Amniotic epithelial cell (primary cell): ENCODE measurements around the gene STARD3.

Experiments
- DNase-seq: peaks from one replicate; pipeline ENCODE4 v3.0.0-alpha.2; 2010; ENCODE audit warnings: low read depth

The STARD3 gene

DNA sequence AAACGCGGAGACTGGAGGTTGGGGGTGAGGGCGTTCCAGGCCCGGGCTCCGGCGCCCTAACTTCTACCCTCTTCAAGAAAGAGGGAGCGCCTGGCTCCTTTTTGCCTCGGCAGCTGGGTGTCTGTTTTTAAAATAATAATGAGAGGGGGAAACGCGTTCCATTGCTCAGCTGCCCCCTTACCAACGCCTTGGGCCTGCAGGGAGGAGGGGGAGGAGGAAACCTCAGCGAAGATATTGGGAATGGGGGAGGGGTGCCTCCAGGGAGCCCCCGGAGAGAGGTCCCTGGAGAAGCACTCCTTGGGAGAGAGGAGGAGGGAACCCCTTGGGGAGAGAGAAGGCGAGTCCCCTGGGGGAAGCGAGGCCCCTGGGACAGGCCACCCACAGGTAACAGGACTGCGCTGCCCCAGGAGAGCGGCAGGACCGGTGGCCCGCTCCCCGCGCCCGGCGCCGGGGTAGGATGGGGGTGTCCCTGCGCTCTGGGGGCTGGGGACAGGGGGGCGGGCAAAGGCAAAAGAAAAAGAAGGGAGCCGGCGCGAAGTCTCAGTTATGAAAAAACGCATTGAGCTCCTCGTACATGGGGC is 31.9 kb upstream of the STARD3 start:
- DNase-seq, result no peak

GRCh38 chr17:39605492-39606433 is 31.2 kb upstream of the STARD3 start:
- DNase-seq, result peak; percentile 10

GRCh38 chr17:39606434-39607056 is 30.4 kb upstream of the STARD3 start:
- DNase-seq, result no peak

- DNase-seq, result no peak
Observed at GRCh38 chr17:39607057-39607850, 29.7 kb upstream of the STARD3 start.

DNA sequence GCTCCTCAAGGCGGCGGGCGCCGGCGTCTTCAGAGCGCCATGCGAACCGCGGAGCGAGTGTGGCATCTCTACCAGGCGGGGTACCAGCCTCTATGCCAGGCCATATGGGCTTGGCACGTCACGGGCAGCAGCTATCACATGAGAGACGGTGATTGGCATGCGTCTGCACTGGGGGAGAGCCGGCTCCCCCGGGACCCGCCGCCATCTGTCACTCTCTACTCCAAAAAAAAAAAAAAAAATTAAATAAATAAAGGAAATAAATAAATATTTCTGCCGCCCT is 29.2 kb upstream of the STARD3 start, which contains the start of gene NEUROD2:
Gene NEUROD2, minus strand, starts transcription at position 70 of the 280 bp plus-strand sequence. CDS start 1,321 bp downstream, outside the sequence.
- DNase-seq, result no peak

DNA sequence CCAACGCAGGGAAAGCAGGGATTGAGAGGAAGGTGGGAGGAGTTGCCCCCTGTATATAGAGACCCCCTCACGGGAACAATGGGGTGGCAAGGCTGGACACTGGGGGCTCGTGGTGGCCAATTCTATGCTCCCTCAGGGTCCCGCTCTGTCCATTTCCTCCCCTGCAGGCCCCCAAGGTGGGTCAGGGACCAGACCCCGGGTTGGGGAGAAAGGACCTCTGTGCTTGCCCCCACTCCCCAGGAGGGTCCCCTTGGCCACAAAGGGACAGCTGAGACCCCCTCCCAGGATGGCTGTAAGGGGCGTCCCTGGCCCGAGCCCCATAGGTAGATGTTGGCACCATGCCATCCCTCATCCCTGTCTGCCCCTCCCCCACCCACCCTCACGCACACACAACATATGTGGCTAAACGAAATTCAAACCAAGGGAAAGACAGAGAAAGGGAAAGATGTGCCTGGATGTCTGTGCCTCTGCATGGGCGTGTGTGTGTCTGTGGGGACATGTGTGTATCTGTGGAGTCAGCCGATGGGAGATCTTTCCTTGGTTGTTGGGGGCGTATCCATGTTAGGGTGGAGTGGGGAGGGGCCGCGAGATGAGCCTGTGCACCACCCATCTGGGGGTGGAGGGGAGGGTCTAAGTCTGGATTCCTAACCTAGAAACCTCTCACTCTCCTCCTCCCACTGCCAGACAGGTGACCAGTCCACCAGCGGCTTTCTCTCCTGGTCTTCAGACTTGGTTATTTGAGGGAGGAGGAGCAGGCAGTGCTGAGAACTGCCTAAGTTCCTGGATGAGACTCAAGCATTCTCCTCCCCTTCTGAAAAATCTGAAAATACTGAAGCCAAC is 28.6 kb upstream of the STARD3 start:
- DNase-seq, result no peak

GRCh38 chr17:39609416-39610025 is 27.4 kb upstream of the STARD3 start:
- no peak for DNase-seq

DNA sequence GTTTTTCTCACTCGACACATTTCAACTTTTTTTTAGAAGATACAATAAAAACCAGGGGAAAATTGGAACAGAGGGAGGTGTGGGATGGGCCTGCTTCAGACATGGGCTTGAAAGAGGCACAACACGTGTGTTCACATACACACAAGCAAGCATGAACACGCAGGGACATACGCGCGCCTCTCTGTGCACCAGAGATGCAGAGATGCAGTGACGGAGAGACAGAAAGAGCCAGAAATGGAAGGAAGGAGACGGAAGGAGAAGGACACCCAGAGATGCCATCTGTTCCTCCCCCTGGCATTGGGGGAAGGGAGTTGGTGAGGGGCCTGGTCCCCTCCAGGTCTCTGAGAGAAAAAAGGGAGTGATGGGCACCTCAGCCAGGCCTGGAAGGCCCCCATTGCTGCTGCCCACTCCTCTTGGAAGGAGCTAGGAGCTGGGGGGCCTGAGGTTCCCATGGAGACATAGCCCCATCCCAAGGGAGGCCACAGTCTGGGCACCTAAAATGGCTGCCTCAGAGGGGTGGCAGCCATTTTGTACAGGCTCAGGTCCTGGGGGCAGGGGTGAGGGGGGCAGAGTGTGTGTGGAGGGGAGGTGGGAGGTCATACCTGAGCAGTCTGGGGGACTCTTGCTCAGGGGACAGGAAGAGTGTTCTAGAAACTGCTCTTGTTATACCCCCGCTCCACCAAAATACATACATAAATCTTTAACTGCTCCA is 25.4 kb upstream of the STARD3 start:
- no peak for DNase-seq

GRCh38 chr17:39612291-39612894 is 24.6 kb upstream of the STARD3 start:
- DNase-seq, result no peak

- no peak for DNase-seq
Observed at GRCh38 chr17:39612935-39613464, 23.9 kb upstream of the STARD3 start.

GRCh38 chr17:39614545-39615157 is 22.3 kb upstream of the STARD3 start:
- no peak for DNase-seq

DNA sequence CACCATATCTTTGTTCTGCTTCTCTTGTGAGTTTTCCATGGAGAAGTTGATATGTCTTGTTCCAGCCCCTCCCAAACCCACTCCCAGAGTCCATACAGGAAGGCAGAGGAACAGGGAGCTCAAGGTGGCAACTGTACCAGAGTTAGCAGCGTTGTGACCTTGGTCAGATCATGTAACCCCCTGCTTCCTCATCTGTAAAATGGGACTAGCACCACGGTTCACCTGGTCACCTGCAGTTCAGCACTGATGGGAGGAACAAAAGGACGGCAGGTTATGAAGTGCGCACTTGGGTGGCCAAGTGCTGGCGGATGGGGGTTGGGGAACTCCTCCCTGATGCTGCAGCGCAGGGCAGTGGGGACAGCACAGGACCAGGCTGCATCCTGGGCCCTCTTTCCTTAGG is 21.5 kb upstream of the STARD3 start:
- DNase-seq, result no peak

GRCh38 chr17:39617100-39617445 is 19.9 kb upstream of the STARD3 start:
- no peak for DNase-seq

DNA sequence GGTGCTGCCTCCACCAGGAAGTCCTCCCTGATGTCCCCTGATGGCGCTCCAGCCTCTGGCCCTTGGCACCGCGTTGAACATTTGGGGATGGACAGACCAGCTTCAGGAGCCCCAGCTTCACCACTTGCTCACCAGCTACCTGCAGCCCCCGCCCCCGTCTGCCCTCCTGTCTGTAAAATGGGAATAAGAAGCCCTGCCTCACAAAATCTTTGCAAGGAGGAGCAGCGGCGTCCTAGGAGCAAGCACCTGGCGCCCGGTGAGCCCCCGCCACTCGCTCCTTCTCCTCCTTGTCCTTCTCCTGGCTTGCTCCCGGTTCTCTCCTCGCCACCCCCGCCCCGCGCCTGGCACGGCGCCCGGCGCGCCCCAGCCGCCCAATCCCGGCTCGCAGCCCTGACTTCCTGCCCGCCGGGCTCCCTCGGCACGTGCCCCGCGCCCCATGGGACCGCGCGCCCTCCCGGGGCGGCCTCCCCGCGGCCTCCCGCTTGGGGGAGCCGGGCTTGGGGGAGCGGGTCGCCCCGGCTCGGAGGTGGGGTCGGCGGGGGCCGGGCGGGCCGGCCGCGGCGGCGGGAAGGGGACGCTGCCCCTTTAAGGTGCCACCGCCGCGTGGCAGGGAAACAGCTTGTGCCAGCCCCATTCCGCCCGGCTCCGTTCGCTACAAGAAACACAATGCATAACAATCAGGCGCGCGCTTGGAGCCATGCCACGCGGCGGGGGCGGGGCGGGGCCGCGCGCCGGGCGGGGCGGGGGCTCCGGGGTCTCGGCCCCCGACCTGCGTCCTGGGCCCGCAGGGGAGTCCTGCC is 19.3 kb upstream of the STARD3 start:
- DNase-seq, result peak; percentile 30

DNA sequence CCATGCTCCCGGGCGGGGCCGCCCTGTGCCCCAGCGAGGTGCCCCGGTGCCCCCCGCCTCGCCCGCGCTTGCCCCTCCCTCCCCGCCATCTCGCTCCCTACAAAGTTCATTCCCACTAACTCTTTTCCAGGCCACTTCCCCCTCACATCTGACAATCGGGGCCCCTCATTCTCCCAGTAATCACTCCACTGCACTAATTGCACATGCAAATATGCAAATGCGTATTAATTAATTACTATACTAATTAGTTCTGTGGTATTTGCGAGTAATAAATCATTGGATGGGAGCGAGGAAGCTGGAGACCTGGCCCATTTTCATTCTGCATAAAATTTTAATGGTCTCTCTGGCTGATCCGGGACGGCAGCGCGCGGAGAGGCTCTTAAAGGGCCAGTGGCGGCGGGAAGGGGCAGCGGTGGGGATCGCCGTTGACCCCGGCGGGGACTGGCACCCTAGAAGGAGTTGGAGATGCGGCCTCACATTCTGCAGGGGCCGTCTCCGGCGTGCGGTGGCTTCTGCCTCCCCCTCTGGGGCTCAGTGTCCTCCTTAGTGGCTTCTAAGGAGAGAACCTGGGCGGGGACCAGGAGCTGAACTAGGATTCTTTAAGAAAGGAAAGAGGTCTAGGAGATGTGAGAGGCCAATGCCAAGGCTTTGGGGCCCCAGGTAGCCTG is 18.6 kb upstream of the STARD3 start:
- no peak for DNase-seq

DNA sequence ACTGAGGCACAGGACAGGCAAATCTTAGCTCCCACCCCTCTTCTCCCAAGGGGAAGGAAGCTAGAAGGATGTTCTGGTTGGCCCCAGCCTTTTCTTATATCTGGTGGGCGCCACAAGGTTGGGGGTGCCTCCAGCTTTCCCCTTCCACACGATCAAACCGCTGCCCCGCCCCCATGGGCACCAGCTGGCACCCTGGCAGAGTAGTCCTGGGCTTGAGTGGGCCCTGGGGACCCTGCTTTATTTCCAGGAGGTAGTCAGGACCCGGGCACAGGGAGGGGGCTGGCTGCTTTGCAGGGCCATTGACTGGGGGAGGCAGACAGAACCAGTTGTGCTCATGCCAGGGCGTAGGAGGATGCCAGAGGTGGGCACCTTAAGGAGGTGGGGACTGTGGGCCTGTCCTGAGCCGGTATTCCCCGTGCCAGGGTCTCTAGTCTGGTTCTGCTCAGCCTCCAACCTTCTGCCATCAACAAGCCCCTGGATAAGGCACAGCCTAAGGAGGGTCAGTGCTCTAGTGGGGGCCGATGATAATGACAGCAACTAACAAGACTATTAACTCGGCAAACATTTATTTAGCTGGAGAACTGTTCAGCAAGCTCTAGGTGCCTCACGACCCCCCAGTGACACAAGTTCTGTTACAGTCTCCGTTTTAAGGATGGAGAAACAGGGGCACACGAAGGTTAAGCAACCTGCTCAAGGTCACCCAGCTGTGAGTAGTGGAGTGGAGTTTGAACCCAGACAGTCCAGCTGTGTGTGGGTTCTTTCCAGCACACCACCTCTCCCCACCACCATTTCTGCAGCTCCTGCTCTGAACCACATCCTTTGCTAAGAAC is 17.8 kb upstream of the STARD3 start:
- DNase-seq, result no peak

DNA sequence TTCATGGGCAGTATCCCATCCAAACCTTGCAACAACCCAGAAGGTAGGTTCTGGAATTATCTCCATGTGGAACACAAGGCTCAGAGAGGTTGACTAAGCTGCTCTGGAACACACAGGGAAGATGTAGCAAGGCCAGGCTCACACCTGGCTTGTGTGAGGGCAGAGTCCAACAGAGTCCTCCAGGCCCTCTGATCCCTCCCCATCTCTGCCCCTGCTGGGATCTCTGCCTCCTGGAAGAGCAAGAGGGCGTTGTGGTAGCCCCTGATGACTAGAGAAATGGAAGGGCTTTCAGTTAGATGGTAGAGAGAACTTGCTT is 17.2 kb upstream of the STARD3 start:
- DNase-seq, result no peak
